Panc1 (cell line): Measurements from ENCODE around the gene CYB561D1. TPM values are rescaled to one million over a fixed set of nuclear protein-coding genes. Genes with fewer than 3 reads are reported as not detected.

Source experiments
- ATAC-seq: fragments of 200-7000 bp; cut with Tn5 transposase; 2 replicates; pipeline ENCODE4 v1.9.1; 2020; ENCODE audit warnings: mild to moderate bottlenecking, moderate library complexity
- BruUV-seq: library from RNA; stranded (reverse); fragments of 400-500 nt; replicated peaks from 2 replicates; lab custom pipeline; 2021; lab: Mats Ljungman, UMichigan
- CTCF ChIA-PET: fragments of 300-600 bp; sonication (Branson Sonifier 250); formaldehyde crosslinking; loops from one replicate; lab custom pipeline; 2022; ENCODE audit warnings: antibody characterized with exemption; lab: Charles Lee
- POLR2A ChIA-PET: fragments of 300-600 bp; sonication (Branson Sonifier 250); formaldehyde crosslinking; loops from one replicate; lab custom pipeline; 2022; ENCODE audit warnings: antibody characterized with exemption; lab: Charles Lee
- DNase-seq: peaks from one replicate; pipeline ENCODE4 v3.0.0-alpha.2; 2010; ENCODE audit warnings: low read depth, low spot score
- H3K27ac ChIP-seq: 2 replicates; pipeline ENCODE4 v1.5.1; 2011; ENCODE audit warnings: mild to moderate bottlenecking, low read length, inconsistent platforms
- H3K27me3 ChIP-seq: fragments of 200-500 bp; sonication (Bioruptor generic); 2 replicates; pipeline ENCODE4 v1.6.0; 2014; ENCODE audit warnings: low read length, inconsistent platforms; ENCODE audit not compliant: control insufficient read depth, insufficient read depth
- H3K36me3 ChIP-seq: fragments of 200-500 bp; sonication (Bioruptor generic); 2 replicates; pipeline ENCODE4 v1.5.1; 2014; ENCODE audit warnings: inconsistent platforms, mild to moderate bottlenecking, low read length, moderate library complexity; ENCODE audit not compliant: control insufficient read depth, insufficient read depth
- H3K4me1 ChIP-seq: 2 replicates; pipeline ENCODE4 v1.5.1; 2011; ENCODE audit warnings: inconsistent platforms, mild to moderate bottlenecking, low read length, moderate library complexity; ENCODE audit not compliant: control insufficient read depth, insufficient read depth
- H3K4me3 ChIP-seq, 2 experiments: 2 replicates each; pipeline ENCODE4 v1.5.1; 2011 to 2012; ENCODE audit warnings: low read depth in 2 of 2, low read length in 2 of 2, mild to moderate bottlenecking in 2 of 2, inconsistent platforms in 1 of 2, moderate library complexity in 1 of 2
- H3K9me3 ChIP-seq: fragments of 200-500 bp; sonication (Bioruptor generic); 2 replicates; pipeline ENCODE4 v1.5.1; 2014; ENCODE audit warnings: low read depth, mild to moderate bottlenecking, inconsistent platforms, low read length, moderate library complexity; ENCODE audit not compliant: control insufficient read depth, insufficient read depth
- POLR2AphosphoS5 ChIP-seq: IDR thresholded peaks from 2 replicates; pipeline ENCODE4 v1.6.1; 2012; ENCODE audit warnings: mild to moderate bottlenecking, low read depth, low read length, moderate library complexity
- SIN3A ChIP-seq: IDR thresholded peaks from 2 replicates; pipeline ENCODE4 v1.6.1; 2012; ENCODE audit warnings: low read depth, mild to moderate bottlenecking, low read length, moderate library complexity, borderline replicate concordance; ENCODE audit not compliant: insufficient read depth
- TCF7L2 ChIP-seq: IDR thresholded peaks from 2 replicates; pipeline ENCODE4 v1.6.1; 2011; ENCODE audit warnings: mild to moderate bottlenecking, low read depth, low read length, inconsistent platforms
- in situ Hi-C: cut with HindIII; loops from 2 replicates; pipeline ENCODE4 v1.10.0; 2016; ENCODE audit warnings: low sequenced_read_pairs, low pct_unique_long_range_greater_than_20kb
- intact Hi-C: fragments of 100-400 bp; cut with micrococcal nuclease; formaldehyde crosslinking; loops from one replicate; pipeline ENCODE4 v1.10.0; 2022; ENCODE audit not compliant: unreplicated experiment
- total RNA-seq: library from RNA; stranded (reverse); gene quantifications from one replicate; pipeline ENCODE4 v1.2.1, GENCODE V29; 2021; ENCODE audit not compliant: unreplicated experiment
- TF ChIP-seq, protein P1 (sequence below), 2 experiments: IDR thresholded peaks; 2 replicates each; pipeline ENCODE4 v1.6.1; 2011 to 2012; ENCODE audit warnings: low read depth in 2 of 2, control low read depth in 1 of 2, low read length in 1 of 2, mild to moderate bottlenecking in 1 of 2, moderate library complexity in 1 of 2; ENCODE audit not compliant: insufficient read depth in 1 of 2
- TF ChIP-seq, protein P2 (sequence below): fragments of 450-650 bp; IDR thresholded peaks from 2 replicates; pipeline ENCODE4 v1.5.1; 2017; ENCODE audit warnings: mild to moderate bottlenecking

The CYB561D1 gene
- total RNA-seq, 1 experiment from 2014 or later: 4.5 TPM

DNA sequence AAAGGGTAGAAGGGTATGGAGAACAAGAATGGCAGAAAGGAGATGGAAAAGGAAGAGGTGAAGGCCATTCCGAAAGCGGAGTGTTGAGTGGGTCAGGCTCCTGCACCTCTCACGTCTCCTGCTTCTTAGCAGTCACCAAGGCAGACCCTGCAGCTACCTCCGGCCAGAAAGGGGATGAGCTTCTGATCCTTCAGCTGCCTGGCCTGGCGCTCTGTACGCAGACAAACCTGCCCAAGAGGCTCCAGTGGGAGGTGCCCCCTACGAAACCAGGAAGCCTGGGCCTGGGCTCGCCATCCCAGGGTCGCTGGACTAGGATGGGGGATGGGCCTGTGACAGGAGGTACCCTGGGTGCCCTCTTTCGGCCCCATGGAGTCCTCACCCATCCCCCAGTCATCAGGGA, 48.8 kb downstream of the CYB561D1 start:
- Histone ChIP-seq H3K36me3 (peaks cover under 1% of the 10 kb centered on the region; the same call in 1 of the 2 replicates), H3K4me3 (no peak overlapping the region), H3K9me3 (no peaks in the 10 kb centered on the region), H3K27me3 (no peaks in the 10 kb centered on the region), H3K4me1 (peaks cover 6% of the 10 kb centered on the region; the same call in 1 of the 2 replicates), H3K27ac (no peak overlapping the region)
- intact Hi-C loops (loop anchor here (10.0 kb wide), 1 partner anchor 442 kb away; the partner anchor contains the start of gene AHCYL1), in situ Hi-C loops (no loop called here)
- BruUV-seq: no TSS peak
- ChIA-PET POLR2A (no interaction called here), CTCF (no interaction called here)
- ATAC-seq: no peak
- DNase-seq: no peak
- TF ChIP-seq, protein P1, sequence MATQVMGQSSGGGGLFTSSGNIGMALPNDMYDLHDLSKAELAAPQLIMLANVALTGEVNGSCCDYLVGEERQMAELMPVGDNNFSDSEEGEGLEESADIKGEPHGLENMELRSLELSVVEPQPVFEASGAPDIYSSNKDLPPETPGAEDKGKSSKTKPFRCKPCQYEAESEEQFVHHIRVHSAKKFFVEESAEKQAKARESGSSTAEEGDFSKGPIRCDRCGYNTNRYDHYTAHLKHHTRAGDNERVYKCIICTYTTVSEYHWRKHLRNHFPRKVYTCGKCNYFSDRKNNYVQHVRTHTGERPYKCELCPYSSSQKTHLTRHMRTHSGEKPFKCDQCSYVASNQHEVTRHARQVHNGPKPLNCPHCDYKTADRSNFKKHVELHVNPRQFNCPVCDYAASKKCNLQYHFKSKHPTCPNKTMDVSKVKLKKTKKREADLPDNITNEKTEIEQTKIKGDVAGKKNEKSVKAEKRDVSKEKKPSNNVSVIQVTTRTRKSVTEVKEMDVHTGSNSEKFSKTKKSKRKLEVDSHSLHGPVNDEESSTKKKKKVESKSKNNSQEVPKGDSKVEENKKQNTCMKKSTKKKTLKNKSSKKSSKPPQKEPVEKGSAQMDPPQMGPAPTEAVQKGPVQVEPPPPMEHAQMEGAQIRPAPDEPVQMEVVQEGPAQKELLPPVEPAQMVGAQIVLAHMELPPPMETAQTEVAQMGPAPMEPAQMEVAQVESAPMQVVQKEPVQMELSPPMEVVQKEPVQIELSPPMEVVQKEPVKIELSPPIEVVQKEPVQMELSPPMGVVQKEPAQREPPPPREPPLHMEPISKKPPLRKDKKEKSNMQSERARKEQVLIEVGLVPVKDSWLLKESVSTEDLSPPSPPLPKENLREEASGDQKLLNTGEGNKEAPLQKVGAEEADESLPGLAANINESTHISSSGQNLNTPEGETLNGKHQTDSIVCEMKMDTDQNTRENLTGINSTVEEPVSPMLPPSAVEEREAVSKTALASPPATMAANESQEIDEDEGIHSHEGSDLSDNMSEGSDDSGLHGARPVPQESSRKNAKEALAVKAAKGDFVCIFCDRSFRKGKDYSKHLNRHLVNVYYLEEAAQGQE (IDR thresholded peaks at IDR 0.05; ENCODE audit: insufficient read depth in 1 of 2, low read depth in 2 of 2, low read length in 1 of 2): no peak
- TF ChIP-seq TCF7L2 (no peak), POLR2AphosphoS5 (no peak), SIN3A (no peak)
- TF ChIP-seq, protein P2, sequence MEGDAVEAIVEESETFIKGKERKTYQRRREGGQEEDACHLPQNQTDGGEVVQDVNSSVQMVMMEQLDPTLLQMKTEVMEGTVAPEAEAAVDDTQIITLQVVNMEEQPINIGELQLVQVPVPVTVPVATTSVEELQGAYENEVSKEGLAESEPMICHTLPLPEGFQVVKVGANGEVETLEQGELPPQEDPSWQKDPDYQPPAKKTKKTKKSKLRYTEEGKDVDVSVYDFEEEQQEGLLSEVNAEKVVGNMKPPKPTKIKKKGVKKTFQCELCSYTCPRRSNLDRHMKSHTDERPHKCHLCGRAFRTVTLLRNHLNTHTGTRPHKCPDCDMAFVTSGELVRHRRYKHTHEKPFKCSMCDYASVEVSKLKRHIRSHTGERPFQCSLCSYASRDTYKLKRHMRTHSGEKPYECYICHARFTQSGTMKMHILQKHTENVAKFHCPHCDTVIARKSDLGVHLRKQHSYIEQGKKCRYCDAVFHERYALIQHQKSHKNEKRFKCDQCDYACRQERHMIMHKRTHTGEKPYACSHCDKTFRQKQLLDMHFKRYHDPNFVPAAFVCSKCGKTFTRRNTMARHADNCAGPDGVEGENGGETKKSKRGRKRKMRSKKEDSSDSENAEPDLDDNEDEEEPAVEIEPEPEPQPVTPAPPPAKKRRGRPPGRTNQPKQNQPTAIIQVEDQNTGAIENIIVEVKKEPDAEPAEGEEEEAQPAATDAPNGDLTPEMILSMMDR: no peak

DNA sequence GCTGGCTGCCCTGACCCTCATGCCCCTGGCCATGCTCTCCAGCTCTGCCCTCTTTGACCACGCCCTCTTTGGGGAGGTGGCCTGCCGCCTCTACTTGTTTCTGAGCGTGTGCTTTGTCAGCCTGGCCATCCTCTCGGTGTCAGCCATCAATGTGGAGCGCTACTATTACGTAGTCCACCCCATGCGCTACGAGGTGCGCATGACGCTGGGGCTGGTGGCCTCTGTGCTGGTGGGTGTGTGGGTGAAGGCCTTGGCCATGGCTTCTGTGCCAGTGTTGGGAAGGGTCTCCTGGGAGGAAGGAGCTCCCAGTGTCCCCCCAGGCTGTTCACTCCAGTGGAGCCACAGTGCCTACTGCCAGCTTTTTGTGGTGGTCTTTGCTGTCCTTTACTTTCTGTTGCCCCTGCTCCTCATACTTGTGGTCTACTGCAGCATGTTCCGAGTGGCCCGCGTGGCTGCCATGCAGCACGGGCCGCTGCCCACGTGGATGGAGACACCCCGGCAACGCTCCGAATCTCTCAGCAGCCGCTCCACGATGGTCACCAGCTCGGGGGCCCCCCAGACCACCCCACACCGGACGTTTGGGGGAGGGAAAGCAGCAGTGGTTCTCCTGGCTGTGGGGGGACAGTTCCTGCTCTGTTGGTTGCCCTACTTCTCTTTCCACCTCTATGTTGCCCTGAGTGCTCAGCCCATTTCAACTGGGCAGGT, 49.5 kb downstream of the CYB561D1 start:
- no peak for DNase-seq
- no peaks in the 10 kb centered on the region for H3K27me3 ChIP-seq
- ChIA-PET POLR2A (no interaction called here), CTCF (interaction anchor here (0.8 kb wide), 1 partner anchor 11 kb away, joined by 3 read pairs; no protein-coding TSS in a partner anchor)
- TF ChIP-seq, protein P1 (IDR thresholded peaks at IDR 0.05; ENCODE audit: insufficient read depth in 1 of 2, low read depth in 2 of 2, low read length in 1 of 2): no peak
- TF ChIP-seq, protein P2: no peak
- TF ChIP-seq POLR2AphosphoS5 (no peak), SIN3A (no peak), TCF7L2 (no peak)
- in situ Hi-C loops: no loop called here
- BruUV-seq: no TSS peak
- no peak for ATAC-seq
- peaks cover 4% of the 10 kb centered on the region; the same call in 1 of the 2 replicates for H3K36me3 ChIP-seq
- H3K4me1 ChIP-seq: peaks cover 6% of the 10 kb centered on the region; the same call in 1 of the 2 replicates
- H3K27ac ChIP-seq: no peak overlapping the region
- intact Hi-C loops: loop anchor here (10.0 kb wide), 1 partner anchor 441 kb away; the partner anchor contains the start of gene AHCYL1
- no peak overlapping the region for H3K4me3 ChIP-seq
- no peaks in the 10 kb centered on the region for H3K9me3 ChIP-seq
